ENCODE results near the gene ARID1B.

DNA sequence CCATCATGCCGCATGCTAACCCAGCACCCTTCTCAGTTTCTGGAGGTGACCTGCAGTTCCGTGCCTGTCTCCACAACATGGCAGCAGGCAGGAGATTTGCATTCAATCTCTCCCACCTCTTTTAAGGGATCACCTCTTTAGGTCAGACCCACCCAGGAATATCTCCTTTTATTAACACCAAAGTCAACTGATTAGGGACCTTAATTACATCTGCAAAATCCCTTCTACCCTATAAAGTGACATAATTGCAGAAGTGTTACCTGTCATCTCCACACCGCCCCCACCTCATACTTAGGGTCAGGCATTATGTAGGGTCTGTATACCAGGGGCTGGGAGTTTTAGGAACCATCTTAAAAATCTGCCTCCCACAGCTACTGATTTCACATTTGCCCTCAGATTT, 278.7 kb downstream of the ARID1B start:
- TF ChIP-seq, protein P1, sequence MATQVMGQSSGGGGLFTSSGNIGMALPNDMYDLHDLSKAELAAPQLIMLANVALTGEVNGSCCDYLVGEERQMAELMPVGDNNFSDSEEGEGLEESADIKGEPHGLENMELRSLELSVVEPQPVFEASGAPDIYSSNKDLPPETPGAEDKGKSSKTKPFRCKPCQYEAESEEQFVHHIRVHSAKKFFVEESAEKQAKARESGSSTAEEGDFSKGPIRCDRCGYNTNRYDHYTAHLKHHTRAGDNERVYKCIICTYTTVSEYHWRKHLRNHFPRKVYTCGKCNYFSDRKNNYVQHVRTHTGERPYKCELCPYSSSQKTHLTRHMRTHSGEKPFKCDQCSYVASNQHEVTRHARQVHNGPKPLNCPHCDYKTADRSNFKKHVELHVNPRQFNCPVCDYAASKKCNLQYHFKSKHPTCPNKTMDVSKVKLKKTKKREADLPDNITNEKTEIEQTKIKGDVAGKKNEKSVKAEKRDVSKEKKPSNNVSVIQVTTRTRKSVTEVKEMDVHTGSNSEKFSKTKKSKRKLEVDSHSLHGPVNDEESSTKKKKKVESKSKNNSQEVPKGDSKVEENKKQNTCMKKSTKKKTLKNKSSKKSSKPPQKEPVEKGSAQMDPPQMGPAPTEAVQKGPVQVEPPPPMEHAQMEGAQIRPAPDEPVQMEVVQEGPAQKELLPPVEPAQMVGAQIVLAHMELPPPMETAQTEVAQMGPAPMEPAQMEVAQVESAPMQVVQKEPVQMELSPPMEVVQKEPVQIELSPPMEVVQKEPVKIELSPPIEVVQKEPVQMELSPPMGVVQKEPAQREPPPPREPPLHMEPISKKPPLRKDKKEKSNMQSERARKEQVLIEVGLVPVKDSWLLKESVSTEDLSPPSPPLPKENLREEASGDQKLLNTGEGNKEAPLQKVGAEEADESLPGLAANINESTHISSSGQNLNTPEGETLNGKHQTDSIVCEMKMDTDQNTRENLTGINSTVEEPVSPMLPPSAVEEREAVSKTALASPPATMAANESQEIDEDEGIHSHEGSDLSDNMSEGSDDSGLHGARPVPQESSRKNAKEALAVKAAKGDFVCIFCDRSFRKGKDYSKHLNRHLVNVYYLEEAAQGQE (IDR thresholded peaks at IDR 0.05), result no peak
- TF ChIP-seq, protein P2, sequence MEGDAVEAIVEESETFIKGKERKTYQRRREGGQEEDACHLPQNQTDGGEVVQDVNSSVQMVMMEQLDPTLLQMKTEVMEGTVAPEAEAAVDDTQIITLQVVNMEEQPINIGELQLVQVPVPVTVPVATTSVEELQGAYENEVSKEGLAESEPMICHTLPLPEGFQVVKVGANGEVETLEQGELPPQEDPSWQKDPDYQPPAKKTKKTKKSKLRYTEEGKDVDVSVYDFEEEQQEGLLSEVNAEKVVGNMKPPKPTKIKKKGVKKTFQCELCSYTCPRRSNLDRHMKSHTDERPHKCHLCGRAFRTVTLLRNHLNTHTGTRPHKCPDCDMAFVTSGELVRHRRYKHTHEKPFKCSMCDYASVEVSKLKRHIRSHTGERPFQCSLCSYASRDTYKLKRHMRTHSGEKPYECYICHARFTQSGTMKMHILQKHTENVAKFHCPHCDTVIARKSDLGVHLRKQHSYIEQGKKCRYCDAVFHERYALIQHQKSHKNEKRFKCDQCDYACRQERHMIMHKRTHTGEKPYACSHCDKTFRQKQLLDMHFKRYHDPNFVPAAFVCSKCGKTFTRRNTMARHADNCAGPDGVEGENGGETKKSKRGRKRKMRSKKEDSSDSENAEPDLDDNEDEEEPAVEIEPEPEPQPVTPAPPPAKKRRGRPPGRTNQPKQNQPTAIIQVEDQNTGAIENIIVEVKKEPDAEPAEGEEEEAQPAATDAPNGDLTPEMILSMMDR (IDR thresholded peaks at IDR 0.05; ENCODE audit: low read depth, low read length, missing input control), result no peak
- TF ChIP-seq RXRA (IDR thresholded peaks at IDR 0.05), result no peak
- no peak for TF ChIP-seq RAD21 (IDR thresholded peaks at IDR 0.05)
- TF ChIP-seq, protein P3, sequence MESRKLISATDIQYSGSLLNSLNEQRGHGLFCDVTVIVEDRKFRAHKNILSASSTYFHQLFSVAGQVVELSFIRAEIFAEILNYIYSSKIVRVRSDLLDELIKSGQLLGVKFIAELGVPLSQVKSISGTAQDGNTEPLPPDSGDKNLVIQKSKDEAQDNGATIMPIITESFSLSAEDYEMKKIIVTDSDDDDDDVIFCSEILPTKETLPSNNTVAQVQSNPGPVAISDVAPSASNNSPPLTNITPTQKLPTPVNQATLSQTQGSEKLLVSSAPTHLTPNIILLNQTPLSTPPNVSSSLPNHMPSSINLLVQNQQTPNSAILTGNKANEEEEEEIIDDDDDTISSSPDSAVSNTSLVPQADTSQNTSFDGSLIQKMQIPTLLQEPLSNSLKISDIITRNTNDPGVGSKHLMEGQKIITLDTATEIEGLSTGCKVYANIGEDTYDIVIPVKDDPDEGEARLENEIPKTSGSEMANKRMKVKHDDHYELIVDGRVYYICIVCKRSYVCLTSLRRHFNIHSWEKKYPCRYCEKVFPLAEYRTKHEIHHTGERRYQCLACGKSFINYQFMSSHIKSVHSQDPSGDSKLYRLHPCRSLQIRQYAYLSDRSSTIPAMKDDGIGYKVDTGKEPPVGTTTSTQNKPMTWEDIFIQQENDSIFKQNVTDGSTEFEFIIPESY (IDR thresholded peaks at IDR 0.05), result no peak
- no peak for TF ChIP-seq TAF1 (conservative IDR thresholded peaks at IDR 0.05)

All from liver (tissue), 3 donors.